ENCODE data around the gene NF1.
"Not testable (repeated sequence)": the region's sequence is repeated elsewhere in the genome, so short reads cannot be mapped to it uniquely, and the experiment has no call there.

Gene NF1

DNA sequence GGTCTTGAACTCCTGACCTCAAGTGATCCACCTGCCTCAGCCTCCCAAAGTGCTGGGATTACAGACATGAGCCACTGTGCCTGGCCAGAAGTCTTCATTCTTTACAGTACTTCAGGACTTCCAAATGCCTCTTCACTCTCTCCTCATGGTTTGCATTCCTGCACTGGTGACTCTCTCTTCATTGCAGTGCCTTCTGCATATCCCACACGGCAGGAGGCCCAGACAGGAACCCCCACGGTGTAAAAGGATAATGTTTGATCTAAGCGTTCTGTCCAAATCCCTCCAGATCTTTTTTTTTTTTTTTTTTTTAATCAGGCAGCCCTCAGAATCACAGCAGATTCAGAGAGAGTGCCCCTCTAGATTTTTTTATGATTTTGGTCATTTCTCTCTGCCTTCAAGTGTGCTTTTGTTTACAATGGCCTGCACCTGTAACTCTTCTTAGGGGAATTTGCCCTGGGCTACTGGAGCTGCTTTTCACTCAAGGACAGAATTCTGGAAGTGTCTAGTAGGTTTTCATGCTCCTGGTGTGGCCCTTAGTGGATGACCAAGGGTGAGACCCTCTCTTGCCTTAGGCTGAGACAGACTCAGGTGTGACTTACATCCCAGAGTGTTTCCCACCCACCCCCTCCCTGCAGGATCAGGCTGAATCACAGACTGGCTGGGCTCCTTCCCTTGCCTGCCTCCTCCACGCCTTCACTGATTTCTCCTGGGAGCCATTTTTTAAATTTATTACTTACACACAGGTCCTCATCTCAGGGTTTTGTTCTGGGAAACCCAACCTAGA, 19.8 kb upstream of the NF1 start:
- no peak for DNase-seq
- intact Hi-C loops (cut with DNase I), result no loop called here

DNA sequence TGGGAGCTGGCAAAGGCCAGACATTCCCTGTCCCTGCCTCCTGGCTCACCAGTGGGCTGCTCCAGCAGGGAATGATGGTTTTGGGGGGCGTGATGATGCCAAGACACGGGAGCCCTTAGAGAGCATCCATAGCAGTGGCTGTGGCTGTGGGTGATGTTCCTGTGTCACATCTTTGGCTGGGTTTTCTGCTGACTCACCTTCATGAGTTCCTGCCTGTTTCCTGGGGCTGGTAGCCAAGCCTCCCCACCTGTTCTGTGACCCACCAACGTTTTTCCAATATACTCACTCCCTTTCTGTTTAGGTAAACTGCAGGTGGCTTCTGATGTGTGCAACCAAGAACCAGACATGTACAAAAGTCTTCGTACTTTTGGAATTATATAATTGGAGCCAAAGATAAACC, 16.5 kb upstream of the NF1 start:
- intact Hi-C loops (cut with DNase I), result no loop called here
- DNase-seq, result no peak

DNA sequence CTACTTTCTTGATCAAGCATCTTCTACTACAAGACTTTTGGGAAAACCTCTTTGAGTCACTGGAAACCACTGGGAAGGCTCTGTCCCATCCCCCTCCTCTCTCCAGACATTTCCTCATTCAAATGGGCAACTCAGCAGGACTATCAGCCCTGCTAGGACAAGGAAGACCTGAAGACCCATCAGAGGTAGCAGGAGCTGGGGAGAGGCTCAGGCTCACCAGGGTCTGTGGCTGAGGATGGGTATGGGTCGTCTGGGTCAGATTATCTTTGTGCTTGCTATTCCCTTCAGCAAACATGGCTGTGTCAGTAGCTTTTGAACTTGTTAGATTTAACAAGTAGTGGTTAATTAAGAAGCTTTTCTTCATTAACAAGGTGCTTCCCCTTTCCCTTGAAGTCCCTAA, 15.0 kb upstream of the NF1 start:
- no peak for DNase-seq
- intact Hi-C loops (cut with DNase I), result loop anchor here (10.0 kb wide), 1 partner anchor 65 kb away; no protein-coding TSS in a partner anchor

GRCh38 chr17:31085563-31085962, 9.2 kb upstream of the NF1 start:
- DNase-seq, result no peak
- intact Hi-C loops (cut with DNase I), result loop anchor here (10.0 kb wide), 1 partner anchor 59 kb away; no protein-coding TSS in a partner anchor

DNA sequence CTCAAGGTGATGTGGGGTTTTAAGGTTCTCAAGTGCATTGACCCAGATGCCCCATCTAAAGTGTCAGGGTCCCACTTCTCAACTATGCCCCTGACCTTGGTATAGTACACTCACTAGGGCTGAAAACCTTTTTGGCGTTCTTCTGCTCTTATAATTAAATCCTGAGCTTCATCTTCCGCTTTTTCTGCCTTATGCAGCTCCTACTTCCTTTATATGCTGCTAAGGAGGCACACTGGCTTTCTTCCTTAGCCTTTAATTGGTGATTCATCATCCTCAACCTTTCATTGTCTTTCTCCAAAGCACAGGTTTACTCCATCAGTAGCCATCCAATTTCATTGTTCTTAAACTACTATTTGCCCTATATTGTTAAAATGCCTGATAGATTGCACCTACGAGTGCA, 5.3 kb upstream of the NF1 start:
- DNase-seq, result no peak
- intact Hi-C loops (cut with DNase I), result loop anchor here (10.0 kb wide), 1 partner anchor 55 kb away; no protein-coding TSS in a partner anchor

GRCh38 chr17:31090650-31091049, 4.1 kb upstream of the NF1 start:
- intact Hi-C loops (cut with DNase I), result loop anchor here (10.0 kb wide), 2 partner anchors 76 to 124 kb away; no protein-coding TSS in a partner anchor
- DNase-seq, result not testable (repeated sequence)

DNA sequence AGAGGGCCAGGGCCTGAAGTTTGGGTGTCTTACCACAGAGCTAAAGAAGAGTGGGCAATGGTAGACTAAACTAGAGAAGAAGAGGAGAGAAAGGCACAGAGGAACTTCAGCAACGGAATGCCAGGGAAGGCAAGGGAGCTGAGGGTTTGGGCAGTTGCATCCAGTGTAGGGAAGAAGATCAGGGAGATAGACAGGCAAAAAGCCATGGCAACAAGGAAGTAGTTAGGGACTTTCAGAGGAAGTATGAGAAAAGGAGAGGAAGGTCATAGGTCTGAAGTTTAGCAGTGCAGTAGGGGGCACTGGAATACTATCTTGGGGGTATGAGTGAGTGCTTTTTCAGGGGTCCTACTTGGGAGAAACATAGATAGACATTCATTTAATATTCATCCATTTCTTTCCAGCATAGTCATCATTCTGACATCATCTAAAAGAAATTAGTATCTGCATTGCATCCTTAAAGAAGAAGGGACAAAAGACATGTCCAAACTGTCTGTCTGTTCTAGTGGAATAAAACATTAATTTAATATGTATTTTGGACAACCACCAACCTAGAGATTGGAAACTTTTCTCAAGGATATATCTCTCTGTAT, 2.2 kb upstream of the NF1 start:
- intact Hi-C loops (cut with DNase I), result loop anchor here (10.0 kb wide), 2 partner anchors 78 to 122 kb away; no protein-coding TSS in a partner anchor
- no peak for DNase-seq

DNA sequence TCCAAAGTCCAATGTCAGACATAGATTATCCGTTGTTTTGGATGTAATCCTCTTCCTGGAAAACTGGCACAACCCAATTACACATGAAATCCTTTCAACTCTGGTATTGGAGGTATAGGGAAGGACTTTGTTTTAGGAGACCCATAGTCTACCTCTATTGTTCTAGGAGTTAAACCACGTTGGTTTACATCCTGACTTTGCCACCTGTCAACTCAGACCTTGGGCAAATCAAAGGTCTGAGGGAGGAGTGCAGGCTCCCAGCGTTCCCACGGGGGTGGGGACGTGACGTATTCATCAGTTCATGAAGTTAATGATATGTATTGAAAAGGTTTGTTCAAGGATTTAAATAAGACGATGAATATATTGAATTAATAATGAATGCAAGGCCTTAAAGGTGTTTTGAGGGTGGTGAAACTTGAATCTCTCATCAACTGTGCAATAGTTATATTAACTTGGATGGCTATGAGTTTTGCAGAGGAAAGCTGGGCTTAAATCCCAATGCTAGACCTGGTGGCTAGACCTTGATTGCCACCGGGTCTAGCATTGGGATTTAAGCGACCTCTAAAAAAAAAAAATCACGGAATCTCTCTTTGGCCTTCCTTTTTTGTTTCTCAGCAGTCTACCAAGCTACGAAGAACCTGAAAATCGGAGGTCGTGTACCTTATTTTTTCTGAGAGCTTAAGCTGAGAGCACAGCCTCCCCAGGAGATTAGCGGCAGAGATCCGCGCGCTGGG, 744 bp upstream of the NF1 start:
- no peak for DNase-seq
- intact Hi-C loops (cut with DNase I), result loop anchor here (10.0 kb wide), 2 partner anchors 79 to 121 kb away; no protein-coding TSS in a partner anchor

DNA sequence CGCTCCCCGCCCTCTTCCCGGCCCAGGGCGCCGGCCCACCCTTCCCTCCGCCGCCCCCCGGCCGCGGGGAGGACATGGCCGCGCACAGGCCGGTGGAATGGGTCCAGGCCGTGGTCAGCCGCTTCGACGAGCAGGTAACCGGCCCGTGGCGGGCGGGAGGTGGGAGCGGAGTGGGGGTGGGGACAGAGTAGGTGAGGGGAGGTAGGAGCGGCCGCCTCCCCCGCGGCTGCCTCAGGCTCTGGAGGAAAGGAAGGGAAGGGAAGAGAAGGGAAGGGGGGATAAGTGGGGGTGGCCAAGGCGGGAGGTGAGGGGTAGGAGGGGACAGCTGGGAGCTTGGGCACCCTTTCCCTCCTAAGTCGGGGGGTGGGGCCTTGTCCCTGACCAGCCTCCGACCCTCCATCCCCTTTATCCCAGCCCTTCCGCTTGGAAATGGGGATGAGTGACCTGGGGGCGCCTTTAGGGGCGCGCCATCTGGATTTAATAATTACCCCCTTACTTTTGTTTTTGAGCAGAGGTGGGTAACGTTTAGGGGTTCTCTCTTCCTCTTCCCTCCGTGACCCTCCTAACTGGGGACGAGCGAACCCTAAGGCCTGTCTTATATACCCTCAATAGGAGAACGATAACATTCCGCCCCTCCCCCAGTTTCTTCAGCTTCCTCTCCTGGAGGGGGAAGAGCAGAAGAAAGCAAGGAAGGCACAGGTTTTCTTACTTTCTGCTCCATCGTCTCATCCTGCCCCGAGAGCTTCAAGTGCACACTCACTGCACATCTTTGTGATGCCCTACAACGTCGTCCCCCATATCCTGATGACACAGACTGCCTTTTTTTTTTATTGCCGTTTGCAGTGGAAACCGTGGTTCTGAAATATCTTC, 694 bp downstream of the NF1 start:
- intact Hi-C loops (cut with DNase I), result loop anchor here (10.0 kb wide), 2 partner anchors 81 to 119 kb away; no protein-coding TSS in a partner anchor
- peak in 9 of 10 donors; percentile 27 to 89 (median 33) for DNase-seq

DNA sequence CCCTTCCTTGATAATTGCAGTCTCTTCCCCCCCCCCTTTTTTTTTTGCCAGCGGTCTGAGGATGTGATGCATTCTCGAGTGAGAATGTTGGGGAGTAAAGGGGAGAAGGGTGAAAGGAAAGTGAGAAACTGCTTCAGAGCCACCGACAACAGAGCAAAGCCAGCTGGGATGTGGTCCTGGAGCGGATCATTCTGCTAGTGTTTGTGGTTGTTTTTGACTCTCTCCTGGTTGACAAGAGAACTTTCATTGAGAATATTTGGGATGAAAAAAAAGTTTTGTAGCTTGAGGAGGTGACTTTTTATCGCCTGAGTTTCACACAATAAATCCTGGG, 1.3 kb downstream of the NF1 start:
- intact Hi-C loops (cut with DNase I), result loop anchor here (10.0 kb wide), 2 partner anchors 81 to 119 kb away; no protein-coding TSS in a partner anchor
- no peak for DNase-seq

- intact Hi-C loops (cut with DNase I), result loop anchor here (10.0 kb wide), 2 partner anchors 84 to 116 kb away; no protein-coding TSS in a partner anchor
- DNase-seq, result no peak
Observed at GRCh38 chr17:31099016-31099415, 4.2 kb downstream of the NF1 start.

DNA sequence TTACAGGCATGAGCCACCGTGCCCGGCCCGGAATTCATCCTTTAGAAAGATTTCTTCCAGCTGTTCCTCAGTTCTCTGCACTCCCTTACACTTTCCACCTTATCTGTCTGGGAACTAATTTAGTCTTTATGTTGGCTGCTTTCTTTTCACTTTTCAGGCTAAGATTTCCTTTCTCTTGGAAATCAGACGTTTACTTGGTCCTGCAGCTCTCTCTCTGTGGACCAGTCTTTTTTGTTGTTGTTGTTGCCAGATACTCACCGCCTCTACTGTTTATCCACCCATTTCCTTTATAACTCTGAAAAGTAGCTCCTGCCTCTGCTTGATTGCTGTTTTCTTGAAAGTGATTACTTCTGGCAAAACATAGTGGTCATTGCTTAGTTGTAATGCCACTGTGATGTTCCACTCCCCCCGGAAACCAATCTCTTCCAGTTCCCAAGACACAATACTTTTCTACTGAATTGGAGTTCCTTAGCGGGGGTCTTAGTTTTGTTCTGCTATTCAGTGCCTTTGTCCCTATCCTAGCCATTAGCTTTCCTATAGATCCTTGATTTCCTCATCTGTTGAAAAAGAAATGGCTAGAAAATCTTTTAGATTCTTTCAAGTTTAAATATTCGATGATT, 6.2 kb downstream of the NF1 start:
- no peak for DNase-seq
- intact Hi-C loops (cut with DNase I), result no loop called here

GRCh38 chr17:31101943-31102342, 7.2 kb downstream of the NF1 start:
- intact Hi-C loops (cut with DNase I), result no loop called here
- DNase-seq, result no peak

DNA sequence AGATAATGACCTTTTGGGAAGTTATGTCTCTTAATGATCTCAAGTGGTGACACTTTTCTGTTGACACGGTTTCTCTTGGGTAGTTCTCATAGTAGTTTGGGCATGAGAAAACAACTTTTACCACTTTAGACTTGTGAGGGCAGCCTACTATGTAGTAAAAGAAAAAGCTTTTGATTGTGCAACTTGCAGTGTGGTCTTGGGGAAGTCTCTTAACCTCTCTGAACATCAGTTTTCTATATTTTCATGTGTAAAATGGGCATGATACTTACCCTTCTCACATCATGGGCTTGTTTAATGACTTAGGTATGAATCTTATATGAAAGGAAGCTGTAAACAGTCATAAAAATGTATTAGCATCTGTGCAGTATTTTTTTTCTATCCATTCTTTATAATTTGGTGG, 11.2 kb downstream of the NF1 start:
- no peak for DNase-seq
- intact Hi-C loops (cut with DNase I), result no loop called here

- intact Hi-C loops (cut with DNase I), result no loop called here
- DNase-seq, result no peak
Observed at GRCh38 chr17:31111183-31111582, 16.4 kb downstream of the NF1 start.

DNA sequence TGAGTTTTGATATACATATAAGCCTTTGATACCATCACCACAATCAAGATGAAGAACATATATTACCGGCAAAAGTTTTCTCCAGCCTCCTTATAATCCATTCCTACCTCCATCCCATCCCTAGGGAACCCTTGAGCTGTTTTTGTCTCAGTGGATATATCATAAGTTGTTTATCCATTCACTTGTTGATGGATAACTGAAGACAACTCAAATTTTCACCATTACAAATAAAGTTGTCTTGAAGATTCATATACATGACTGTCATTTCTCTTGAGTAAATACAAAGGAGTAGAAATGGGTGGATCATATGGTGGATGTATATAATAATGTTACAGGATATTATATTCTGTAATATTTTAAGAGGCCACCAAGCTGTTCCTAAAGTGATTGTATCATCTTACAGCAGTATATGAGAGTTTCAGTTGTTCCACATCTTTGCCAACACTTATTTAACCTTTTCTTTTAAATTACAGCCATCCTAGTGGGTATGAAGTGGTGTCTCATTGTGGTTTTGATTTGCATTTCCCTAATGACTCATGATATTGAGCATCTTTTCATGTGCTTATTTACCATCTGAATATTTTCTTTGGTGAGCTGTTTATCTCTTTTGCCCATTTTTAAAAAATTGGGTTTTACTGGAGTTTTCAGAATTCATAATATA, 17.4 kb downstream of the NF1 start:
- intact Hi-C loops (cut with DNase I), result no loop called here

GRCh38 chr17:31113368-31113767, 18.6 kb downstream of the NF1 start:
- DNase-seq, result not testable (repeated sequence)

More for the DNA sequence above, 17.4 kb downstream of the NF1 start:
- DNase-seq, result no peak

DNA sequence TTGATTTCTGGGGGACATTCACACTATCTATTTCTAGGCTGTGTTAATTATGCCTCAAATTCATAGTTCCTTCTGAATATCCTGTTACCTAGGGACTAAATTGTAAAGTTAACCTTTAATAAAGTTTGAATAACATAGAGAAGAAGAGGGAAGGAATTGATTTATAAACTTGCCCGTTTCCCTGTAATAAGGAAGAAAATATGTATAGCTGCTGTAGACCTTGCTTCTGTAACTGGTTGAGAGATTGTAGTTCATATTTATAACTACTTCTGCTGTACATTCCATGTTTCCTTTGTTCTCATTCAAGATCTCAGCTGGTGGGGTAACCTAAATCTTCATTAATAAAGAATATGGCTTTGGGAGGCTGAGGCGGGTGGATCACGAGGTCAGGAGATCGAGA, 19.2 kb downstream of the NF1 start:
- DNase-seq, result no peak
- intact Hi-C loops (cut with DNase I), result no loop called here

More at GRCh38 chr17:31113368-31113767, 18.6 kb downstream of the NF1 start:
- intact Hi-C loops (cut with DNase I), result not testable (repeated sequence)

- no peak for DNase-seq
- intact Hi-C loops (cut with DNase I), result no loop called here
Observed at GRCh38 chr17:31114956-31115555, 20.3 kb downstream of the NF1 start.

Measured in posterior cingulate gyrus (tissue), 11 donors.